H1 (cell line): Measurements from ENCODE around the gene STARD3.

Experiments
- CEBPB ChIP-seq: IDR thresholded peaks from 2 replicates; pipeline ENCODE4 v1.6.1; 2012; ENCODE audit warnings: low read depth, low read length
- CREB1 ChIP-seq: IDR thresholded peaks from 2 replicates; pipeline ENCODE4 v1.6.1; 2012; ENCODE audit warnings: inconsistent platforms
- CTCF ChIP-seq, 3 experiments: IDR thresholded peaks; 1 replicate in 2 of 3; 2 replicates in 1 of 3; pipeline versions ENCODE4 v1.5.1 to v1.6.1; 2011; ENCODE audit warnings: low read length in 3 of 3, mild to moderate bottlenecking in 3 of 3, inconsistent platforms in 2 of 3, low read depth in 1 of 3, moderate library complexity in 1 of 3; ENCODE audit not compliant: insufficient read depth in 1 of 3; ENCODE audit errors: control extremely low read depth in 1 of 3
- EZH2 ChIP-seq: fragments of 200-600 bp; sonication (generic); IDR thresholded peaks from 2 replicates; pipeline ENCODE4 v1.7.1; 2012; ENCODE audit warnings: low read depth, mild to moderate bottlenecking, moderate library complexity, low read length, inconsistent platforms; ENCODE audit not compliant: severe bottlenecking
- FOSL1 ChIP-seq: IDR thresholded peaks from 2 replicates; pipeline ENCODE4 v1.6.1; 2011; ENCODE audit warnings: mild to moderate bottlenecking, low read depth, low read length, moderate library complexity; ENCODE audit not compliant: insufficient read depth
- GABPA ChIP-seq: IDR thresholded peaks from 2 replicates; pipeline ENCODE4 v1.6.1; 2011; ENCODE audit warnings: mild to moderate bottlenecking, low read length, moderate library complexity, borderline replicate concordance; ENCODE audit not compliant: insufficient read depth
- JUN ChIP-seq: IDR thresholded peaks from 2 replicates; pipeline ENCODE4 v1.6.1; 2011; ENCODE audit warnings: low read depth, mild to moderate bottlenecking, improper control_type of control experiment, low read length
- NRF1 ChIP-seq: IDR thresholded peaks from 2 replicates; pipeline ENCODE4 v1.6.1; 2011; ENCODE audit warnings: mild to moderate bottlenecking, low read depth, low read length, improper control_type of control experiment
- POLR2A ChIP-seq, 2 experiments: IDR thresholded peaks; 1 replicate in 1 of 2; 2 replicates in 1 of 2; pipeline ENCODE4 v1.6.1; 2011; ENCODE audit warnings: low read depth in 2 of 2, low read length in 2 of 2, mild to moderate bottlenecking in 2 of 2; ENCODE audit errors: control extremely low read depth in 1 of 2
- RAD21 ChIP-seq, 2 experiments: IDR thresholded peaks in 1 of 2; conservative IDR thresholded peaks in 1 of 2; 2 replicates each; pipeline ENCODE4 v1.6.1; 2011; ENCODE audit warnings: low read depth in 2 of 2, low read length in 2 of 2, improper control_type of control experiment in 1 of 2, inconsistent platforms in 1 of 2, mild to moderate bottlenecking in 1 of 2, moderate library complexity in 1 of 2
- SIN3A ChIP-seq, 2 experiments: IDR thresholded peaks in 1 of 2; conservative IDR thresholded peaks in 1 of 2; 2 replicates each; pipeline ENCODE4 v1.6.1; 2011 to 2012; ENCODE audit warnings: low read length in 2 of 2, improper control_type of control experiment in 1 of 2, low read depth in 1 of 2, mild to moderate bottlenecking in 1 of 2
- TEAD4 ChIP-seq: IDR thresholded peaks from 2 replicates; pipeline ENCODE4 v1.6.1; 2012; ENCODE audit warnings: low read depth, low read length, inconsistent platforms, mixed read lengths
- ZNF274 ChIP-seq: IDR thresholded peaks from 2 replicates; pipeline ENCODE4 v1.7.0; 2012; ENCODE audit warnings: low read length, borderline replicate concordance; ENCODE audit errors: extremely low read depth

- TF ChIP-seq FOSL1, result no peak
- no peak for TF ChIP-seq CEBPB
- no peak for TF ChIP-seq NRF1
- no peak for TF ChIP-seq CTCF (IDR thresholded peaks at IDR 0.05; ENCODE audit: control extremely low read depth in 1 of 3, insufficient read depth in 1 of 3, low read depth in 1 of 3, low read length in 3 of 3)
- TF ChIP-seq ZNF274, result no peak
- no peak for TF ChIP-seq RAD21 (IDR thresholded peaks at IDR 0.05 in 1 of 2, conservative IDR thresholded peaks at IDR 0.05 in 1 of 2; ENCODE audit: low read depth in 2 of 2, low read length in 2 of 2)
- TF ChIP-seq EZH2, result no peak
- TF ChIP-seq POLR2A (IDR thresholded peaks at IDR 0.05; ENCODE audit: control extremely low read depth in 1 of 2, low read depth in 2 of 2, low read length in 2 of 2), result no peak
- no peak for TF ChIP-seq CREB1
- no peak for TF ChIP-seq SIN3A (conservative IDR thresholded peaks at IDR 0.05 in 1 of 2, IDR thresholded peaks at IDR 0.05 in 1 of 2; ENCODE audit: low read depth in 1 of 2, low read length in 2 of 2)
- no peak for TF ChIP-seq TEAD4
- TF ChIP-seq GABPA, result no peak
- no peak for TF ChIP-seq JUN
Observed at GRCh38 chr17:39666601-39667261, 29.8 kb downstream of the STARD3 start.
